ENCODE data around the gene ORAI3. TPM values are rescaled to one million over a fixed set of nuclear protein-coding genes. Genes with fewer than 3 reads are reported as not detected.

Gene ORAI3
- polyA plus RNA-seq, 1 of the 3 experiments (the other 2 are of a cell fraction): 29.0 TPM

DNA sequence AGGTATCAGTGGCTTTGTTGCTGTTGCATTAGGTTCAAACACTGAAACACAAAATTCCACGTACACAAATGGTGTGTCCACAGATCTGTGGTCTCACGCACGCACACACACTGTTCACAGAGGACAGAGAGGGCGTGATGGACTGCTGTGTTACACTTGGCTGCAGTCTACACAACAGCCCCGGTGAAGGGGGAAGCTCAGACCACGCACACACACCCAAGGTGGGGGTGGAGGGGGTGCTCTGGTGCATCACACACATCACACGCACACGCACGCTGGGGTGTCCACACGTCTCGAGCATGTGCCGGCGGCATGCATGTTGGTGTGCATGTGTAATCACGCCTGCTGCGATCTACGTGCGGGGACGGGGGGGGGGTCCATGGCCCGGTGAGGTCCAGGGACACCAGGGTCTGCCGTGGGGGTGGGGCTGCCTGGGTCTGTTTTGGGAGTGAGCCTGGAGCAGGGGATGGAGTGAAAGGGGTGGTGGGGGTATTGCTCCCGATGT is 43.5 kb downstream of the ORAI3 start:
- no peaks in the 10 kb centered on the region for H3K79me2 ChIP-seq (ENCODE audit: insufficient read depth)
- H3K27me3 ChIP-seq (ENCODE audit: insufficient read depth): no peaks in the 10 kb centered on the region
- H2AFZ ChIP-seq (ENCODE audit: low read depth): no peak overlapping the region
- POLR2A ChIA-PET: no interaction called here
- CTCF ChIA-PET: interaction anchor here (3.1 kb wide), 1 partner anchor 7 kb away, joined by 16 read pairs; the partner anchor contains the start of gene HSD3B7
- H3K9me2 ChIP-seq: no peaks in the 10 kb centered on the region
- DNase-seq: no peak
- H3K36me3 ChIP-seq (replicated peaks in 1 of 2; ENCODE audit: control insufficient read depth in 1 of 2, insufficient read depth in 2 of 2, low read length in 1 of 2): peaks cover 0 to 3% of the 10 kb centered on the region in 2 experiments
- H3K27ac ChIP-seq (ENCODE audit: low read depth in 2 of 2, low read length in 1 of 2): no peak overlapping the region
- H4K20me1 ChIP-seq (ENCODE audit: insufficient read depth): no peaks in the 10 kb centered on the region
- peaks cover 1% of the 10 kb centered on the region for H3F3A ChIP-seq (replicated peaks; ENCODE audit: insufficient read depth)
- no peak overlapping the region for H3K9ac ChIP-seq
- WGBS (ENCODE audit: low lambda C conversion rate): 75% methylated on average over 8 of the region's 21 CpGs
- H3K9me3 ChIP-seq: no peaks in the 10 kb centered on the region
- no peak overlapping the region for H3K4me2 ChIP-seq
- no peak overlapping the region for H3K4me3 ChIP-seq (ENCODE audit: low read depth in 2 of 2, low read length in 1 of 2)
- no peak for TF ChIP-seq RCOR1 (IDR thresholded peaks at IDR 0.05; ENCODE audit: low read length)
- no peak for TF ChIP-seq NFIC (IDR thresholded peaks at IDR 0.05; ENCODE audit: borderline replicate concordance)
- TF ChIP-seq, protein P1, sequence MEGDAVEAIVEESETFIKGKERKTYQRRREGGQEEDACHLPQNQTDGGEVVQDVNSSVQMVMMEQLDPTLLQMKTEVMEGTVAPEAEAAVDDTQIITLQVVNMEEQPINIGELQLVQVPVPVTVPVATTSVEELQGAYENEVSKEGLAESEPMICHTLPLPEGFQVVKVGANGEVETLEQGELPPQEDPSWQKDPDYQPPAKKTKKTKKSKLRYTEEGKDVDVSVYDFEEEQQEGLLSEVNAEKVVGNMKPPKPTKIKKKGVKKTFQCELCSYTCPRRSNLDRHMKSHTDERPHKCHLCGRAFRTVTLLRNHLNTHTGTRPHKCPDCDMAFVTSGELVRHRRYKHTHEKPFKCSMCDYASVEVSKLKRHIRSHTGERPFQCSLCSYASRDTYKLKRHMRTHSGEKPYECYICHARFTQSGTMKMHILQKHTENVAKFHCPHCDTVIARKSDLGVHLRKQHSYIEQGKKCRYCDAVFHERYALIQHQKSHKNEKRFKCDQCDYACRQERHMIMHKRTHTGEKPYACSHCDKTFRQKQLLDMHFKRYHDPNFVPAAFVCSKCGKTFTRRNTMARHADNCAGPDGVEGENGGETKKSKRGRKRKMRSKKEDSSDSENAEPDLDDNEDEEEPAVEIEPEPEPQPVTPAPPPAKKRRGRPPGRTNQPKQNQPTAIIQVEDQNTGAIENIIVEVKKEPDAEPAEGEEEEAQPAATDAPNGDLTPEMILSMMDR (IDR thresholded peaks at IDR 0.05): no peak
- TF ChIP-seq, protein P2, sequence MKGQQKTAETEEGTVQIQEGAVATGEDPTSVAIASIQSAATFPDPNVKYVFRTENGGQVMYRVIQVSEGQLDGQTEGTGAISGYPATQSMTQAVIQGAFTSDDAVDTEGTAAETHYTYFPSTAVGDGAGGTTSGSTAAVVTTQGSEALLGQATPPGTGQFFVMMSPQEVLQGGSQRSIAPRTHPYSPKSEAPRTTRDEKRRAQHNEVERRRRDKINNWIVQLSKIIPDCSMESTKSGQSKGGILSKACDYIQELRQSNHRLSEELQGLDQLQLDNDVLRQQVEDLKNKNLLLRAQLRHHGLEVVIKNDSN (IDR thresholded peaks at IDR 0.05; ENCODE audit: borderline replicate concordance, low read depth): no peak
- H3K4me1 ChIP-seq (ENCODE audit: control insufficient read depth in 1 of 2, insufficient read depth in 2 of 2, low read depth in 1 of 2, low read length in 1 of 2): peaks cover under 1 to 9% of the 10 kb centered on the region in 2 experiments; a peak in 3 of 4 replicates

DNA sequence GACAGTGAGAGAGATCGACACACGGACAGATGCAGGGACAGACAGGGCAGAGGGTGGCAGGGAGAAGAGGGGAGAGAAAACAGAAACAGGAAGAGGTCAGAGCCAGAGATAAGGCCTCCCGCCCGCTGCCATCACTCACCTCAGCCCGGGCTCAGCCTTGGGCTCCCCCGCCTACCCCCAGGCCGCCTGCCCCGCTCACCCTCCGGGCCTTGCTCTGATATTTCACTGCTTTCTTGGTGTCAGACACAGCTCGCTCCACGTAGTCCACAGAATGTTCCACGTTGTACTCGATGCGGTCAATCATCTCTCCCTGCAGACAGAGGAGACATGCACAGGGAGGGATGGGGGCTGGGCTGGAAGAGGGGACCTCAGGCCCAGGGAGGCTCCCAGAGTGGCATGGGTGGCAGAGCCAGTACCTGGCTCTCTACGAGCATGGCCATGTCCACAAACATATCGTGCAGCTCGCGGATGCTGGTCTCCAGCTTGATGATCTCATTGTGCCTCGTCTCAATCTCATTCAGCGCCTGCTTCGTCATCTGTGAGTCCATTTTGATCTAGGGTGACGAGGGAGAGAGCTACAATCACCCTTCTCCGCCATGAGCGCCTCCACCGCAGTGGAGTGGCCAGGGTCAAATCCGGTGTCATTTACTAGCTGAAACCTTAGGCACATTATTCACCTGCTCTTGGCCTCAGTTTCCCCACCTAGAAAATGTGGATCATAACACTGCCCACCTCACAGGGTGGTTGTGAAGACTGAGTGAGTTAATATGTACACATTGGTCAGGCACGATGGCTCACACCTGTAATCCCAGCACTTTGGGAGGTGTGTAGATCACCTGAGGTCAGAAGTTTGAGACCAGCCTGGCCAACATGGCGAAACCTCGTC is 44.3 kb downstream of the ORAI3 start:
- Histone ChIP-seq H3K27ac (ENCODE audit: low read depth in 2 of 2, low read length in 1 of 2) (0 out of 4 replicates have a peak overlapping the region, but pooled peaks of 1 of the 2 experiments have one; percentile 2), H3K27me3 (ENCODE audit: insufficient read depth) (no peaks in the 10 kb centered on the region), H3K4me1 (ENCODE audit: control insufficient read depth in 1 of 2, insufficient read depth in 2 of 2, low read depth in 1 of 2, low read length in 1 of 2) (peaks cover 7 to 14% of the 10 kb centered on the region in 2 experiments; a peak in 3 of 4 replicates), H3F3A (replicated peaks; ENCODE audit: insufficient read depth) (peaks cover 10% of the 10 kb centered on the region), H3K79me2 (ENCODE audit: insufficient read depth) (no peaks in the 10 kb centered on the region), H3K36me3 (replicated peaks in 1 of 2; ENCODE audit: control insufficient read depth in 1 of 2, insufficient read depth in 2 of 2, low read length in 1 of 2) (peaks cover 0 to 3% of the 10 kb centered on the region in 2 experiments), H4K20me1 (ENCODE audit: insufficient read depth) (no peaks in the 10 kb centered on the region), H3K9me2 (no peaks in the 10 kb centered on the region), H2AFZ (ENCODE audit: low read depth) (no peak overlapping the region), H3K9ac (no peak overlapping the region), H3K9me3 (no peaks in the 10 kb centered on the region), H3K4me2 (no peak overlapping the region), H3K4me3 (ENCODE audit: low read depth in 2 of 2, low read length in 1 of 2) (no peak overlapping the region)
- 89% methylated on average over 29 of the region's 29 CpGs for WGBS (ENCODE audit: low lambda C conversion rate)
- peak; percentile 74 for DNase-seq
- TF ChIP-seq RFX5 (IDR thresholded peaks at IDR 0.05; ENCODE audit: low read length) (no peak), TEAD4 (IDR thresholded peaks at IDR 0.05; ENCODE audit: borderline replicate concordance, insufficient read depth) (no peak), SIN3A (IDR thresholded peaks at IDR 0.05; ENCODE audit: borderline replicate concordance, low read depth, low read length) (no peak), FOXJ3 (CRISPR knock-in tag; IDR thresholded peaks at IDR 0.05) (no peak)
- TF ChIP-seq, protein P3, sequence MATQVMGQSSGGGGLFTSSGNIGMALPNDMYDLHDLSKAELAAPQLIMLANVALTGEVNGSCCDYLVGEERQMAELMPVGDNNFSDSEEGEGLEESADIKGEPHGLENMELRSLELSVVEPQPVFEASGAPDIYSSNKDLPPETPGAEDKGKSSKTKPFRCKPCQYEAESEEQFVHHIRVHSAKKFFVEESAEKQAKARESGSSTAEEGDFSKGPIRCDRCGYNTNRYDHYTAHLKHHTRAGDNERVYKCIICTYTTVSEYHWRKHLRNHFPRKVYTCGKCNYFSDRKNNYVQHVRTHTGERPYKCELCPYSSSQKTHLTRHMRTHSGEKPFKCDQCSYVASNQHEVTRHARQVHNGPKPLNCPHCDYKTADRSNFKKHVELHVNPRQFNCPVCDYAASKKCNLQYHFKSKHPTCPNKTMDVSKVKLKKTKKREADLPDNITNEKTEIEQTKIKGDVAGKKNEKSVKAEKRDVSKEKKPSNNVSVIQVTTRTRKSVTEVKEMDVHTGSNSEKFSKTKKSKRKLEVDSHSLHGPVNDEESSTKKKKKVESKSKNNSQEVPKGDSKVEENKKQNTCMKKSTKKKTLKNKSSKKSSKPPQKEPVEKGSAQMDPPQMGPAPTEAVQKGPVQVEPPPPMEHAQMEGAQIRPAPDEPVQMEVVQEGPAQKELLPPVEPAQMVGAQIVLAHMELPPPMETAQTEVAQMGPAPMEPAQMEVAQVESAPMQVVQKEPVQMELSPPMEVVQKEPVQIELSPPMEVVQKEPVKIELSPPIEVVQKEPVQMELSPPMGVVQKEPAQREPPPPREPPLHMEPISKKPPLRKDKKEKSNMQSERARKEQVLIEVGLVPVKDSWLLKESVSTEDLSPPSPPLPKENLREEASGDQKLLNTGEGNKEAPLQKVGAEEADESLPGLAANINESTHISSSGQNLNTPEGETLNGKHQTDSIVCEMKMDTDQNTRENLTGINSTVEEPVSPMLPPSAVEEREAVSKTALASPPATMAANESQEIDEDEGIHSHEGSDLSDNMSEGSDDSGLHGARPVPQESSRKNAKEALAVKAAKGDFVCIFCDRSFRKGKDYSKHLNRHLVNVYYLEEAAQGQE (IDR thresholded peaks at IDR 0.05; ENCODE audit: low read depth, low read length): no peak
- POLR2A ChIA-PET: interaction anchor here (1.3 kb wide), 1 partner anchor 10 kb away, joined by 3 read pairs; no protein-coding TSS in a partner anchor
- CTCF ChIA-PET: interaction anchor here (0.9 to 3.1 kb wide), 3 partner anchors 8 to 40 kb away, joined by 3 to 16 read pairs (median 3); partner anchors contain the start of gene HSD3B7
